SK-N-MC (cell line): Measurements from ENCODE around the gene KNOP1.

Source experiments
- EZH2 ChIP-seq: fragments of 200-600 bp; sonication (generic); IDR thresholded peaks from one replicate; pipeline ENCODE4 v1.6.1; 2017; ENCODE audit warnings: antibody characterized with exemption
- FOXP2 ChIP-seq: optimal IDR thresholded peaks from 2 replicates; pipeline ENCODE3; 2011; ENCODE audit warnings: mild to moderate bottlenecking, moderate library complexity; ENCODE audit not compliant: insufficient read depth; ENCODE audit errors: extremely low read length, control extremely low read depth
- POLR2AphosphoS5 ChIP-seq: IDR thresholded peaks from 2 replicates; pipeline ENCODE4 v1.6.1; 2012; ENCODE audit warnings: mild to moderate bottlenecking, low read depth, low read length, borderline replicate concordance

GRCh38 chr16:19744670-19745069 lies 26.6 kb upstream of the KNOP1 start:
- no peak for TF ChIP-seq POLR2AphosphoS5
- no peak for TF ChIP-seq EZH2
- no peak for TF ChIP-seq FOXP2
